ENCODE results near the gene RPL13. TPM values are rescaled to one million over a fixed set of nuclear protein-coding genes. Genes with fewer than 3 reads are reported as not detected.

Gene RPL13
- total and polyA plus RNA-seq, 10 of the 15 experiments (the other 5 are each of a cell fraction or from before 2014, with no cell fraction given) = 386 to 9,428 (median 2,486) TPM

DNA sequence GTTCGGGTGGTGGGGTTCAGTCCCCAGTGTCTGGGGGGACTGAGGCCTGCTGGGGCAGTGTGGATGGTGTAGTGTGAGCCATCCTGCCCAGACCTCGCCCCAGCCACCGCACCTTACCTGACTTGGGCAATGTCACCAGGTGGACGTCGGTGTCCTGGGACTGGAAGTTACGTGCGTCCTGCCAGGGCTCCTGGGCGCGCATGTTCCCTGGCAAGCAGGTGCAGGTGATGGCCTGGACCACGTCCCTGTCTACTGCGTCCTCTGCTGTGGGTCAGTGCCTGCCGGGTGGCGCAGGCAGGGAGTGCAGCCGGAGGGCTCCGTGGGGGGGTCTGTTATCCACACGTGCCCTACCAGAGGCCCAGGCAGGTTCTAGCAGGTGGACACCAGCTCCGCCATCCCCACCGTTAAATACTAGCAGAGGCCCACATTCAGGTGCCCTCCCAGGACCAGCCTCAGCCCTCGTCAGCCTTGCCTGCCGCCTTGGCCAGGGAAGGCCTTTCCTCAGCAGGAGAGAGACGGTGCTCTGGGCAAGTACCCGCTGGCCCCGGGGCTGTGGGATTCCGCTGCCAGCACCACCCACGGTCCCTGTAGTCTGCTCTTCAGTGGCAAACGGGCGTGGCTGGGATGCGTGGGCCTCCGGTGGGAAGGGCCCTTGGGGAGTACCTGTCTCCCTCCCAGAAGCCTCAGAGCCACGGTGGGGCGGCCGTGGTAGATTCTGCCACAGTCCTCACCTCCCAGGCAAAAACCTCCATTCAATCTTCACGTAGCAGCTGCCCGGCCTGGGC is 44.9 kb downstream of the RPL13 start:
- no peak overlapping the region for H3K27ac ChIP-seq (ENCODE audit: control insufficient read depth, insufficient read depth)
- no peaks in the 10 kb centered on the region for H3K9me3 ChIP-seq (replicated peaks; ENCODE audit: control insufficient read depth, insufficient read depth, low read length)
- H2AFZ ChIP-seq (ENCODE audit: control insufficient read depth, low read depth, low read length) = no peak overlapping the region
- H4K20me1 ChIP-seq (ENCODE audit: control insufficient read depth, insufficient read depth) = no peaks in the 10 kb centered on the region
- ChIA-PET CTCF (no interaction called here), POLR2A (no interaction called here), SMC1A (ENCODE audit: uncharacterized antibody, unreplicated experiment) (no interaction called here), RAD21 (ENCODE audit: unreplicated experiment) (no interaction called here)
- H3K4me3 ChIP-seq = no peak overlapping the region
- in situ Hi-C loops (cut with MboI) (no loop called here), intact Hi-C loops (cut with micrococcal nuclease; ENCODE audit: unreplicated experiment) (no loop called here)
- H3K4me2 ChIP-seq (ENCODE audit: control insufficient read depth, insufficient read depth) = no peak overlapping the region
- no peaks in the 10 kb centered on the region for H3K4me1 ChIP-seq (ENCODE audit: control insufficient read depth, insufficient read depth, low read length)
- no peak for FAIRE-seq
- H3K27me3 ChIP-seq (replicated peaks in 1 of 2; ENCODE audit: control insufficient read depth in 2 of 2, insufficient read depth in 2 of 2, low read length in 1 of 2) = no peaks in the 10 kb centered on the region
- BruUV-seq (replicated peaks) = no TSS peak
- TF ChIP-seq MTA3 (IDR thresholded peaks at IDR 0.05; ENCODE audit: borderline replicate concordance, low read length) = no peak
- no peak for TF ChIP-seq STAT3 (IDR thresholded peaks at IDR 0.05; ENCODE audit: low read depth, low read length)
- TF ChIP-seq SP1 (IDR thresholded peaks at IDR 0.05; ENCODE audit: low read depth, low read length) = no peak
- TF ChIP-seq TCF12 (IDR thresholded peaks at IDR 0.05; ENCODE audit: low read depth, low read length) = no peak
- TF ChIP-seq PAX8 (IDR thresholded peaks at IDR 0.05) = no peak
- no peak overlapping the region for H3K9ac ChIP-seq (ENCODE audit: control insufficient read depth, insufficient read depth, low read length)
- ATAC-seq = no peak
- DNase-seq (ENCODE audit: low read depth, low spot score) = no peak
- 65% methylated on average over 32 of the region's 34 CpGs for WGBS (ENCODE audit: insufficient coverage, insufficient replicate concordance, low lambda C conversion rate, missing lambda C conversion rate)
- no peaks in the 10 kb centered on the region for H3K36me3 ChIP-seq (ENCODE audit: control insufficient read depth in 2 of 2, insufficient read depth in 2 of 2, low read length in 1 of 2)
- H3K79me2 ChIP-seq (ENCODE audit: control insufficient read depth, insufficient read depth, low read length) = no peaks in the 10 kb centered on the region

DNA sequence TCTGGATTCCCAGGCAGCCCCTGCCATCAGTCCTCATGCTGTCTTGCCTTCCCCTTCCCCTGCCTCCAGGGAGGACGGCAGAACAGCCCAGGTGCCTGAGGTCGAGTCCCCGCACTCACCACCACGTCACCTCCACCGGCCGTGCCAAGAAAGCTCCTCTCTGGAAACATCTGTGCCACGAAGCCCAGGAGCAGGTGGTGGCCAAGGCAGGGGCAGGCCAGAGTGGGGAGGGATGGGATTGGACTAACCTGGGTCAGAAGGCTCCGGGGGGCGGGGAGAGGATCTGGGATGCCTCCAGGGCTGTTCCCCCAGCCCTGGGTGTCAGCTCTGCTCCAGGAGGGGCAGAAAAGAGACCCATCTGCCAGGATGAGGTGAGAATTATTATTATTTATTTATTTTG is 45.5 kb downstream of the RPL13 start:
- in situ Hi-C loops (cut with MboI) = no loop called here
- ATAC-seq = no peak
- ChIA-PET CTCF (no interaction called here), SMC1A (ENCODE audit: uncharacterized antibody, unreplicated experiment) (no interaction called here), POLR2A (no interaction called here), RAD21 (ENCODE audit: unreplicated experiment) (no interaction called here)
- no peak overlapping the region for H3K9ac ChIP-seq (ENCODE audit: control insufficient read depth, insufficient read depth, low read length)
- no TSS peak for BruUV-seq (replicated peaks)
- H4K20me1 ChIP-seq (ENCODE audit: control insufficient read depth, insufficient read depth) = no peaks in the 10 kb centered on the region
- no peak overlapping the region for H2AFZ ChIP-seq (ENCODE audit: control insufficient read depth, low read depth, low read length)
- intact Hi-C loops (cut with micrococcal nuclease; ENCODE audit: unreplicated experiment) = no loop called here
- 45% methylated on average over 9 of the region's 9 CpGs for WGBS (ENCODE audit: insufficient coverage, insufficient replicate concordance, low lambda C conversion rate, missing lambda C conversion rate)
- no peak overlapping the region for H3K27ac ChIP-seq (ENCODE audit: control insufficient read depth, insufficient read depth)
- no peaks in the 10 kb centered on the region for H3K4me1 ChIP-seq (ENCODE audit: control insufficient read depth, insufficient read depth, low read length)
- H3K4me3 ChIP-seq = no peak overlapping the region
- H3K27me3 ChIP-seq (replicated peaks in 1 of 2; ENCODE audit: control insufficient read depth in 2 of 2, insufficient read depth in 2 of 2, low read length in 1 of 2) = no peaks in the 10 kb centered on the region
- no peaks in the 10 kb centered on the region for H3K9me3 ChIP-seq (replicated peaks; ENCODE audit: control insufficient read depth, insufficient read depth, low read length)
- H3K4me2 ChIP-seq (ENCODE audit: control insufficient read depth, insufficient read depth) = no peak overlapping the region
- no peak for FAIRE-seq
- DNase-seq (ENCODE audit: low read depth, low spot score) = no peak
- H3K36me3 ChIP-seq (ENCODE audit: control insufficient read depth in 2 of 2, insufficient read depth in 2 of 2, low read length in 1 of 2) = no peaks in the 10 kb centered on the region
- no peaks in the 10 kb centered on the region for H3K79me2 ChIP-seq (ENCODE audit: control insufficient read depth, insufficient read depth, low read length)
- TF ChIP-seq, protein P1, sequence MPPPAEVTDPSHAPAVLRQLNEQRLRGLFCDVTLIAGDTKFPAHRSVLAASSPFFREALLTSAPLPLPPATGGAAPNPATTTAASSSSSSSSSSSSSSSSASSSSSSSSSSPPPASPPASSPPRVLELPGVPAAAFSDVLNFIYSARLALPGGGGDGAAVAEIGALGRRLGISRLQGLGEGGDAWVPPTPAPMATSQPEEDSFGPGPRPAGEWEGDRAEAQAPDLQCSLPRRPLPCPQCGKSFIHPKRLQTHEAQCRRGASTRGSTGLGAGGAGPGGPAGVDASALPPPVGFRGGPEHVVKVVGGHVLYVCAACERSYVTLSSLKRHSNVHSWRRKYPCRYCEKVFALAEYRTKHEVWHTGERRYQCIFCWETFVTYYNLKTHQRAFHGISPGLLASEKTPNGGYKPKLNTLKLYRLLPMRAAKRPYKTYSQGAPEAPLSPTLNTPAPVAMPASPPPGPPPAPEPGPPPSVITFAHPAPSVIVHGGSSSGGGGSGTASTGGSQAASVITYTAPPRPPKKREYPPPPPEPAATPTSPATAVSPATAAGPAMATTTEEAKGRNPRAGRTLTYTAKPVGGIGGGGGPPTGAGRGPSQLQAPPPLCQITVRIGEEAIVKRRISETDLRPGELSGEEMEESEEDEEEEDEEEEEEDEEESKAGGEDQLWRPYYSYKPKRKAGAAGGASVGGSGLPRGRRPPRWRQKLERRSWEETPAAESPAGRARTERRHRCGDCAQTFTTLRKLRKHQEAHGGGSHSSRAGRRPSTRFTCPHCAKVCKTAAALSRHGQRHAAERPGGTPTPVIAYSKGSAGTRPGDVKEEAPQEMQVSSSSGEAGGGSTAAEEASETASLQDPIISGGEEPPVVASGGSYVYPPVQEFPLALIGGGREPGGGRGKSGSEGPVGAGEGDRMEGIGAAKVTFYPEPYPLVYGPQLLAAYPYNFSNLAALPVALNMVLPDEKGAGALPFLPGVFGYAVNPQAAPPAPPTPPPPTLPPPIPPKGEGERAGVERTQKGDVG (CRISPR knock-in tag; IDR thresholded peaks at IDR 0.05) = no peak
- TF ChIP-seq PAX5 (IDR thresholded peaks at IDR 0.05; ENCODE audit: borderline replicate concordance, low read depth, low read length) (no peak), BRCA1 (IDR thresholded peaks at IDR 0.05; ENCODE audit: low read depth, low read length) (no peak), YBX1 (IDR thresholded peaks at IDR 0.05) (no peak), TAF1 (IDR thresholded peaks at IDR 0.05; ENCODE audit: borderline replicate concordance, low read depth, low read length) (no peak), CBX5 (IDR thresholded peaks at IDR 0.05; ENCODE audit: low read depth) (no peak), WRNIP1 (IDR thresholded peaks at IDR 0.05; ENCODE audit: borderline replicate concordance, low read depth, low read length) (no peak)
- TF ChIP-seq, protein P2, sequence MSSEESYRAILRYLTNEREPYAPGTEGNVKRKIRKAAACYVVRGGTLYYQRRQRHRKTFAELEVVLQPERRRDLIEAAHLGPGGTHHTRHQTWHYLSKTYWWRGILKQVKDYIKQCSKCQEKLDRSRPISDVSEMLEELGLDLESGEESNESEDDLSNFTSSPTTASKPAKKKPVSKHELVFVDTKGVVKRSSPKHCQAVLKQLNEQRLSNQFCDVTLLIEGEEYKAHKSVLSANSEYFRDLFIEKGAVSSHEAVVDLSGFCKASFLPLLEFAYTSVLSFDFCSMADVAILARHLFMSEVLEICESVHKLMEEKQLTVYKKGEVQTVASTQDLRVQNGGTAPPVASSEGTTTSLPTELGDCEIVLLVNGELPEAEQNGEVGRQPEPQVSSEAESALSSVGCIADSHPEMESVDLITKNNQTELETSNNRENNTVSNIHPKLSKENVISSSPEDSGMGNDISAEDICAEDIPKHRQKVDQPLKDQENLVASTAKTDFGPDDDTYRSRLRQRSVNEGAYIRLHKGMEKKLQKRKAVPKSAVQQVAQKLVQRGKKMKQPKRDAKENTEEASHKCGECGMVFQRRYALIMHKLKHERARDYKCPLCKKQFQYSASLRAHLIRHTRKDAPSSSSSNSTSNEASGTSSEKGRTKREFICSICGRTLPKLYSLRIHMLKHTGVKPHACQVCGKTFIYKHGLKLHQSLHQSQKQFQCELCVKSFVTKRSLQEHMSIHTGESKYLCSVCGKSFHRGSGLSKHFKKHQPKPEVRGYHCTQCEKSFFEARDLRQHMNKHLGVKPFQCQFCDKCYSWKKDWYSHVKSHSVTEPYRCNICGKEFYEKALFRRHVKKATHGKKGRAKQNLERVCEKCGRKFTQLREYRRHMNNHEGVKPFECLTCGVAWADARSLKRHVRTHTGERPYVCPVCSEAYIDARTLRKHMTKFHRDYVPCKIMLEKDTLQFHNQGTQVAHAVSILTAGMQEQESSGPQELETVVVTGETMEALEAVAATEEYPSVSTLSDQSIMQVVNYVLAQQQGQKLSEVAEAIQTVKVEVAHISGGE (CRISPR knock-in tag; IDR thresholded peaks at IDR 0.05) = no peak
